HL-60 (cell line): ENCODE results near the gene ZSCAN2.

Experiments
- TF ChIP-seq, protein P1 (sequence below): IDR thresholded peaks from one replicate; pipeline ENCODE4 v1.5.1; 2011; ENCODE audit warnings: low read length, control low read depth, inconsistent platforms; ENCODE audit not compliant: insufficient read depth
- TF ChIP-seq, protein P2 (sequence below): IDR thresholded peaks from 2 replicates; pipeline ENCODE4 v1.6.1; 2012; ENCODE audit warnings: low read depth; ENCODE audit not compliant: insufficient replicate concordance

DNA sequence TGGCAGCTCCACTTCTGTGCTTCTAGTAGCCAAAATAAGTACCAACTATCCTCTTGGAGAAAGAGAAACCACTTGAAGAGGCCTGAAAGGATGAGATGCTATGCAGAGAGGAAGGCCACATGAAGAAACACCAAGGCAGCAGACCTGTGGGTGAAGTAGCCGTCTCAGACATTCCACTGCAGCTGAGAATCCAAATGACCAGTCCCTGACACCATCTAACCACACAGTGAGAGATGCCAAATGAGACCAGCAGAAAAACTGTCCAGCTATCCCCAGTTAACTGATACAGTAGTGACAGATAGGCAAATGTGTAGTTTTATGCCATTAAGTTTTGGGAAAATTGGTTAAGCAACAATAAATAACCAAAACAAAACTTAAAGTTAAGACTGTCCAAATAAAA is 47.9 kb upstream of the ZSCAN2 start:
- TF ChIP-seq, protein P1, sequence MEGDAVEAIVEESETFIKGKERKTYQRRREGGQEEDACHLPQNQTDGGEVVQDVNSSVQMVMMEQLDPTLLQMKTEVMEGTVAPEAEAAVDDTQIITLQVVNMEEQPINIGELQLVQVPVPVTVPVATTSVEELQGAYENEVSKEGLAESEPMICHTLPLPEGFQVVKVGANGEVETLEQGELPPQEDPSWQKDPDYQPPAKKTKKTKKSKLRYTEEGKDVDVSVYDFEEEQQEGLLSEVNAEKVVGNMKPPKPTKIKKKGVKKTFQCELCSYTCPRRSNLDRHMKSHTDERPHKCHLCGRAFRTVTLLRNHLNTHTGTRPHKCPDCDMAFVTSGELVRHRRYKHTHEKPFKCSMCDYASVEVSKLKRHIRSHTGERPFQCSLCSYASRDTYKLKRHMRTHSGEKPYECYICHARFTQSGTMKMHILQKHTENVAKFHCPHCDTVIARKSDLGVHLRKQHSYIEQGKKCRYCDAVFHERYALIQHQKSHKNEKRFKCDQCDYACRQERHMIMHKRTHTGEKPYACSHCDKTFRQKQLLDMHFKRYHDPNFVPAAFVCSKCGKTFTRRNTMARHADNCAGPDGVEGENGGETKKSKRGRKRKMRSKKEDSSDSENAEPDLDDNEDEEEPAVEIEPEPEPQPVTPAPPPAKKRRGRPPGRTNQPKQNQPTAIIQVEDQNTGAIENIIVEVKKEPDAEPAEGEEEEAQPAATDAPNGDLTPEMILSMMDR: no peak
- TF ChIP-seq, protein P2, sequence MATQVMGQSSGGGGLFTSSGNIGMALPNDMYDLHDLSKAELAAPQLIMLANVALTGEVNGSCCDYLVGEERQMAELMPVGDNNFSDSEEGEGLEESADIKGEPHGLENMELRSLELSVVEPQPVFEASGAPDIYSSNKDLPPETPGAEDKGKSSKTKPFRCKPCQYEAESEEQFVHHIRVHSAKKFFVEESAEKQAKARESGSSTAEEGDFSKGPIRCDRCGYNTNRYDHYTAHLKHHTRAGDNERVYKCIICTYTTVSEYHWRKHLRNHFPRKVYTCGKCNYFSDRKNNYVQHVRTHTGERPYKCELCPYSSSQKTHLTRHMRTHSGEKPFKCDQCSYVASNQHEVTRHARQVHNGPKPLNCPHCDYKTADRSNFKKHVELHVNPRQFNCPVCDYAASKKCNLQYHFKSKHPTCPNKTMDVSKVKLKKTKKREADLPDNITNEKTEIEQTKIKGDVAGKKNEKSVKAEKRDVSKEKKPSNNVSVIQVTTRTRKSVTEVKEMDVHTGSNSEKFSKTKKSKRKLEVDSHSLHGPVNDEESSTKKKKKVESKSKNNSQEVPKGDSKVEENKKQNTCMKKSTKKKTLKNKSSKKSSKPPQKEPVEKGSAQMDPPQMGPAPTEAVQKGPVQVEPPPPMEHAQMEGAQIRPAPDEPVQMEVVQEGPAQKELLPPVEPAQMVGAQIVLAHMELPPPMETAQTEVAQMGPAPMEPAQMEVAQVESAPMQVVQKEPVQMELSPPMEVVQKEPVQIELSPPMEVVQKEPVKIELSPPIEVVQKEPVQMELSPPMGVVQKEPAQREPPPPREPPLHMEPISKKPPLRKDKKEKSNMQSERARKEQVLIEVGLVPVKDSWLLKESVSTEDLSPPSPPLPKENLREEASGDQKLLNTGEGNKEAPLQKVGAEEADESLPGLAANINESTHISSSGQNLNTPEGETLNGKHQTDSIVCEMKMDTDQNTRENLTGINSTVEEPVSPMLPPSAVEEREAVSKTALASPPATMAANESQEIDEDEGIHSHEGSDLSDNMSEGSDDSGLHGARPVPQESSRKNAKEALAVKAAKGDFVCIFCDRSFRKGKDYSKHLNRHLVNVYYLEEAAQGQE: no peak
